Kidney capillary endothelial cell (primary cell): ENCODE measurements around the gene ZNF774.
"Not testable (repeated sequence)": the region's sequence is repeated elsewhere in the genome, so short reads cannot be mapped to it uniquely, and the experiment has no call there.

ENCODE experiments used
- DNase-seq: peaks from one replicate; pipeline ENCODE4 v3.0.0-alpha.2; 2018; ENCODE audit warnings: low spot score

ZNF774 gene

DNA sequence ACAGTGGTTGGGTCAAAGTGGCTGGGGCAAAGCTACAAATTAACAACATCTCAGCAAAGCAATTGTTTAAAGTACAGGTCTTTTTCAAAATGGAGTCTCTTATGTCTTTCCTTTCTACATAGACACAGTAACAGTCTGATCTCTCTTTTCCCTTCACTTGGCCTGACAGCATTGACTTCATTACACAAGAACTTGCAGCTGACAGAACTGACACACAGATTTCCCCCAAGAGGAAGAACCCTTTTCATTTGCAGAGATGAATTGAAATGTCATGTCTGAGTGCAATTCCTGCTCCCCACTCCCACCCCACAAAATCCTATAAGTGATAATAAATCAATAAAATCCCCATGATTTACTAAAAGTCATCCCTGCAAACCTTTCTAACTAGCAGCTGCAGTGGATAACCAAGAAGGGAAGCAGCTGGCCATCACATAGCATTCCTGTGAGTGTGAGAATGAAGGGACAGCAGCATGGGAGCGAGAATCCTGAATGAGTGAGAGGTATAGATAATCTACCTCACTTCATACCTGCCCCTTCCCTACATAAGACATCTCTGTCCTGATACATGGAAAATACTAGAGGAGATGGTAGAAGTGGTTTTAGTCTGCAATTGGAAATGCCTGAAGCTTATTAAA, 4.5 kb upstream of the ZNF774 start:
- not testable (repeated sequence) for DNase-seq

DNA sequence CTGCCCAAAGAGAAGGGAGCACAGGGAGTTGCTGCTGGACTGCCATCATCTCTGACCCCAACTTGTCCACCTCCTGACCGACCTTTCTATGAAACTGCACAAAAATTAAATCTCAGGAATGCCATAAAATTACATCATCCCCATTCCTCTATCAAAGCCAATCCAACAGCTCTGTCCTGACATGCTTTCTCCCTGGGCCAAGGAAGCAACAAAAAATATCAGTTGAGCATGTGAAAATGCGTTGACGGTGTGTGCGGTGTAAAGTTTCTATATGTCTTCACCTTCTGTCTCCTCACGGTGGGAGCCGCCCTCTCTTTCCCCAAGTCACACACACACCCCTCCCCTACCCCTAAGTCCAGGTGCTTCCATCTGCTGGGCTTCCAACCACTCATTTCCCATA, 3.6 kb upstream of the ZNF774 start:
- DNase-seq: no peak

DNA sequence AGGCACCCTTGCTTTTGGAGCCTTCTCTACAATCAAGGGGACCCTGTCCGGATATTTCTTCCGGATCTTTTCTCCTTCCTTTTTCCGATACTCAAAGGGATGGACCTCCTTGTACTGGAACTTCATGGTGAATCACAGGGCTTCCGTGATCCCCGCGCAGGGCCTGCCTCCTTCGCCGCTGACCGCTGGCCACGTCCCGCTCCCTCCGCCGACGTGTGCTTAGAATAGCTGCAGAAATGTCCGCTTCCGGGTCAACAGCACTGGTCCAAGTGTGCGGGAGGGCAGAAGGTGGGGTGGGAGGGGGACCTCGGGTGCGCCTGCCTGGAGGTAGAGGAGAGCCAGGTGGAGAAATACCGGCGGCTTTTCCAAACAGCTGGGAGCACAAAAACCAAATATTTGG, 3.0 kb upstream of the ZNF774 start:
- no peak for DNase-seq

DNA sequence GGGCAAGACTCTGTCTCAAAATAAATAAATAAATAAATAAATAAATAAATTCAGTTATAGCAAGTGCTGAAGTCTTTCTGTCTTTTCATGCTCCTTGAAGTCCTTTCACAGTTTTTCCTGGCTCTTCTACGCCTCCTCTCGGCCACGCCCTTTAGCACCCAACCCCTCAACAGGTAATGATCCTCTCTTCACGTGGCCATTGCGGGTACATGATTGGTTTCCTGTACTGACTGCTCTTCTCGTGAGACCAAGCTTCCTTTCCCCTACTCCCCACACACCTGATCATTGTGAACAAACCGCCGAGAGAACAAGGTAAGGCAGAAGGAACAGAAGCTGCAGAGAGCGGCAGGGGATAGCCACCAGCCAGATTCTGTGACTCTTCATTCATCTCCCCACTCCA, 2.3 kb upstream of the ZNF774 start:
- no peak for DNase-seq

DNA sequence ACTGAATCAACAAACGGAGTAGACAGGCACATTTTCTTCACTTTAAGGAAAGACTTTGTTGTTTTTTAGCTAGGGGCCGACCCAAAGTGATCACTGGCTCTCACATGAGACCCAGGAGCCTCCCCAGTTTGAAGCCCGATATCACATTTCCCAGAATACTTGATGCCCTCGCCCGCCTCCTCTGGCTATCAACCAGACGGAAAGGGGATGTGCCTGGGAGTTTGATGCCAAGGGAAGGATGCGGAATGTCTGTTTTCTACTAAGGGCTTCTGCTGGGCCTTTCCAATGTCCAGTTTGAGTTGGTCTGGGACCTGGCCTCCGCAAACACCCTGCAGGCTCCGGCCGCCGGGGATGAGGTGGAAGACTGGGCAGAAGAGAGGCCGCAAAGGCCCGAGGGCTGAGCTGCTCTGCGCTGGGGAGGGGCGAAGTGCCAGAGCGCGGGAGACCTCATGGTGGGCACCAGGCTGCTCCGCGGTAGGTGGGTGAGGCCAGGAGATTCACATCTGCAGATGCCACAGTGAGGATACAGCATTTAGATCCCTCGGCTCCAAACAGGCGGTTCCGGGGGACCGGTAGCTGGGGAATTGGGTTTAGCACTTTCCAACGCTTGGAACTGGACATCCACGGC, 491 bp upstream of the ZNF774 start:
- no peak for DNase-seq

DNA sequence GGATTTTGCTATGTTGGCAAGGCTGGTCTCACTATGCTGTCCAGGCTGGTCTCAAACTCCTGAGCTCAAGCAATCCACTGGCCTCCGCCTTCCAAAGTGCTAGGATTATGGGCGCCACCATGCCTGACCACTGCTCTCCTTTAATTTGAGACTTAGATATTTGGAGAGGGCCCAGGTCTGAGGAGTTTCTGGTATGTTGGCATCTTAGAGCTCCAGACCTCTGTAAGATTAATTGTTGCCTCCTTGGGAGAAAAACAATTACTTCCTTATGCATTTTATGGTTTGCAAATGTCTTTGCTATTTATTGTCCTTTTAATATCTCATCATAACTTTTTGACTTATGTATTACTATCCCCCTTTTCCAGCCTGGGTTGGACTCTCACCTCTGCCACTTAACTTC, 2.9 kb downstream of the ZNF774 start:
- DNase-seq: no peak

DNA sequence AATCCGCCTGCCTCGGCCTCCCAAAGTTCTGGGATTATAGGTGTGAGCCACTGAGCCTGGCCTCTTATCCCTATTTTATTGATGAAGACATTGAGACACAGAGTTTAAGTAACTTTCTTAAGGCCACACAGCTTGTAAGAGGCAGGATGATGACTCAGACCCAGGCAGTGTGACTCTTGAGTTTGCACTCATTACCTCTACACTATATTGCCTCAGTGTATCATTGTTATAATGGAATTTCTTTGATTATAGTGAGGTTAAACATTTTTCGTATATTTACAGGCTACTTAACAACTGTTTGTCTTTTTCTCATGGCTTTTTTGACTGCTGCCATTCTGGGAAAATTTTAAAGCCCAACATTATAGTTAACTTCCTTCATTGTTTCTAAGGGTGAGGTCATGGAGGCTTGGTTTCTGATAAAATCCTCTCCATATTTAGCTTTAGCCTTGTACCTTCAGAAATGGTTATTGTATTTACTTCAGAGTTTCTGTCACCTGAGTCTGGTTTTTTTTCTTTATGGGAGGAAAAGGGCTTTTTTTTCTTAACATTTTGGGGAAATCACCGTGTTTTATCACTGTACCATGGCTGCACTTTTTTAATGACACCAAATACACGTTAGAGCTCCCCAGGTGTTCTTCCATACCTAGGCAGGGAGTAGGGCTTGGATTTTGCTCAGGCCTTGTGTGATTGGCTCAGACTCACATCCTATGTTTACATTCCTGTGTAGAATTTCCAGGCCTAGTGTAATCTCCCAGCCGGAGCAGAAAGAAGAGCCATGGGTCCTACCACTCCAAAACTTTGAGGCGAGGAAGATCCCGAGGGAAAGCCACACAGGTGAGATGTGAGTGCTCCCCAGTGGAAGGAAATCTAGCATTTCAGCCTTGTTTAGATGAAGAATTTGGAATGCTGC, 6.3 kb downstream of the ZNF774 start:
- no peak for DNase-seq

DNA sequence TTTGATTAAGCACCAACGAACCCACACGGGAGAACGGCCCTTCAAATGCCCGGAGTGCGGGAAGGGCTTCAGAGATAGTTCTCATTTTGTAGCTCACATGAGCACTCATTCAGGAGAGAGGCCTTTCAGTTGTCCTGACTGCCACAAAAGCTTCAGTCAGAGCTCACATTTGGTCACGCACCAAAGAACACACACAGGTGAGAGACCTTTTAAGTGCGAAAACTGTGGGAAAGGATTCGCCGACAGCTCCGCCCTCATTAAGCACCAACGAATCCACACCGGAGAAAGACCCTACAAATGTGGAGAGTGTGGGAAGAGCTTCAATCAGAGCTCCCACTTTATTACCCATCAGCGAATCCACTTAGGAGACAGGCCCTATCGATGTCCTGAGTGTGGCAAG, 8.7 kb downstream of the ZNF774 start:
- no peak for DNase-seq

DNA sequence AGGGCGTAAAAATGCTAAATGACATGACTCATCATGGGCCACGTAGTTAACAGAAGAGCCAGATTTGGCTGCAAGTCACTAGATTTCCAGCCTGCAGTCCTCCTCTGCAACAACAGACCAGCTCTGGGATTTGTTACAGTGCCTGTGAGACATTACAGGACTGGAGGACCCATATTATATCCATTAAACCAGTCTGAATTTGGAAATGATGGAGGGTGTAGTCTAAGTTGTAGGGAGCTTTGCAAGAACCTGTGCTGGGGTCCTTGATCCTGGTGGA, 10.8 kb downstream of the ZNF774 start:
- DNase-seq: no peak

DNA sequence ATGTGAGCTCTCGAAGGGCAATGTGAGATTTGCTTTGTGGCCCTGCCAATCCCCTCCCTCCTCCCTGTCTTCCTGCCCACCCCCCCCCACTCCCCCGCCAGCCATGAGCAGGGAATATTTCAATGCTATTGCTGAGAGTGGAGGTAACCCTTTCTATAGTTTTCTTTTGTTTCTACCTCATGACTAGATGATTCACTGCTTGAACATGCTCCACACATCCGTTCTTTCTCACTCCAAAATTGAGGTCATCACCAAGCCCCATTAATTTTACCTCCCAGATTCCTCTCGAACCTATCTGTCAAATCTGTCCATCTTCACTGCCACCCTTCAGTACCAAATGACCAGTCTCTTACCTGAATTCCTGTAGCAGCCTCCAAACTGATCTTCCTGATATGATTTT, 12.2 kb downstream of the ZNF774 start:
- peak; percentile 82 for DNase-seq

DNA sequence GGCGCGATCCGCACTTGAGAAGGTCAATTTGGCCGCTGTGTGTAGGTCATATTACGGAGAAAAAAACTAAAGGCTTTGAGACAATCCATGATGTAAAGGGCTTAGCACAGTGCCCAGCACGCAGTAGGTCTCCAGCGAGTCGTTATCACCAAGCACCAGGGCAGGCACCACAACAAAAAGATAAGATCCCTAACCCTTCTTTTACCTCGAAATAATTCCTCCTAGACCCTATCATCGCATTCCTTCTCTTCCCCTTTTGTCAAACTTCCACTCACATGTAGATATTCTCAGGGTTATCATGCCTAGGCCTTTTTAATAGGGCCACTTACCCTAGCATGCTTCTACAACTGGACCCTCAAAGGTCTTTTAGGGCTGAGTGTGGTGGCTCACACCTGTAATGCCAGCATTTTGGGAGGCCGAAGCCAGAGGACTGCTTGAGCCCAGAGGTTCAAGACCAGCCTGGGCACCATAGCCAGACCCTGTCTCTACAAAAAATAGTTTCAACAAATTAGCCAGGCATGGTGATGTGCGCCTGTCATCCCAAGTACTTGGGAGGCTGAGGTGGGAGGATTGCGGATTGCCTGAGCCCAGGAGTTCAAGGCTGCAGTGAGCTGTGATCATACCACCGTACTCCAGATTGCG, 13.5 kb downstream of the ZNF774 start:
- no peak for DNase-seq

DNA sequence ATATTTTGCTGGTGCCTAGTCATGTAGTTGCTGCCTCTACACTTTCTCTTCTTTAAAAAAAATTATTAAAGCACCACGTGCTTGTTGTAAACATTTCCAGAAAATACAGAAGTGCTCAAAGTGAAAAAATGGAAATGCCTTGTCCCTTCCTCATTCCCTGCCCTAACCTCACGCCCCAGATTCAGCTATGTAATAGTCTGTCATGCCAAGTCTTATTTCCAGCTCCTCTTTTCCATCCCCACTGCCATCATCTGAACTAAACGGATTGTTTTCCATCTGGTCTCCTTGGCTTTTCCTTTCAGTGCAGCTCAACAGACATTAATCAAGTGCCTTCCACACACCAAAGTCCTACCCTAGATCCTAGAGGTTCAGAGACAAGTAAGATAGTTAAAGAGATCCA, 15.5 kb downstream of the ZNF774 start:
- DNase-seq: no peak

DNA sequence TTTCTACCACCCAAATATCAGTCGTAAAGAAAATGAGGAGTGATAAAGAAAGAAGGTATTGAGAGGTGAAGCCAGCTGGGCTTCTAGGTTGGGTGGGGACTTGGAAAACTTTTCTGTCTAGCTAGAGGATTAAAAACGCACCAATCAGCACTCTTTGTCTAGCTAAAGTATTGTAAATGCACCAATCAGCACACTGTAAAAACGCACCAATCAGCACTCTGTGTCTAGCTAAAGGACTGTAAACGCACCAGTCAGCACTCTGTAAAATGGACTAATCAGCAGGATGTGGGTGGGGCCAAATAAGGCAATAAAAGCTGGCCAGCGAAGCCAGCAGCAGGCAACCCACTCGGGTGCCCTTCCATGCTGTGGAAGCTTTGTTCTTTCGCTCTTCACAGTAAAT, 23.0 kb downstream of the ZNF774 start:
- DNase-seq: no peak

DNA sequence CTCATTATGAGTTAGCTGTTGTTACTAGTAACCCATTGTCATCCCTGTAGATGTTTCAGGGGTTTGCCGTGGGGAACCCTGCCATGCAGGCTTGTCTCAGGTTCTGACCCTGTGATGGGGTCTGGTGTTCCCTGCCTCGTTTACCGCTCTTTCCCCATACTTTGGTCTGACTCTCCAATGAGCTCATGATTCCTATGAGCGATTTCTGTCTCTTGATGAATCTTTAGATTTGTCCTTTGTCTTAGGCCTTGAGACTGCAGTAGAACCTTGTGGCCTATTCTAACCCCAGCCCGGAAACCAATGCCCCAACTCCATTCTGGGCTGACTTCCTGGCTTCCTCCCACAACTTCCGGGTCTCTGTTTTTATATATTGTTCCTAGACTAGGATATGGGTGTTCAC, 24.7 kb downstream of the ZNF774 start:
- peak; percentile 71 for DNase-seq

DNA sequence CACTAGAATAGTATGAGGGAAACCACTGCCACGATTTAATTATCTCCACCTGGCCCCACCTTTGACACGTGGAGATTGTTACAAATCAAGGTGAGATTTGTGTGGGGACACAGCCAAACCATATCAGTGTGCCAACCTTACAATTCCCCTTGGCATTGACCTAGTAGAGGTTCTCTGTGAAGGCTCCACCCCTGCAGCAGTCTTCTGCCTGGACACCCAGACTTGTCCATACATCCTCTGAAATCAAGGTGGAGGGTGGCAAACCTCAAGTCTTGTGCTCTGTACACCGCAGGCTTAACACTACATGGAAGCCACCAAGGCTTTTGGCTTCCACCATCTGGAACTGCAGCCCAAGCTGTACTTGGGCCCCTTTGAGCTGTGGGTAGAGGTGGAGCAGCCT, 27.2 kb downstream of the ZNF774 start:
- no peak for DNase-seq

DNA sequence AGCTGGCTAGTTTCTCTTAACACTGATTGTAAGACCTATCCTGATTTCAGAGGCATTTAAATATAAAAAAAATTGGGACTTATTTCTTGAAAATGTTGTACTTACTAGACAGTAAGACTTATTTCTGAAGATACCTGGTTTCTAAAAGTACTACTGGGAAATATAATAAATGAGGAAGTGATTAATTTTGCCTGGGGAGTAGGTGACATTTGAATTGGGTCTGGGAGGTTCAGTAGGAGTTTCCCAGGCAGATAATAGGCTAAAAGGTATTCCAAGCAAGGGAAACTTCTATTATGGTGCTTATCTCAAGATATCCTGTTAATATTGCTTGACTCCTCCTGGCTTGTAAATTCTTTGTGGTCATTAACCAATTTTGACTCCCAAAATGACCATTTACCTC, 29.4 kb downstream of the ZNF774 start:
- no peak for DNase-seq

DNA sequence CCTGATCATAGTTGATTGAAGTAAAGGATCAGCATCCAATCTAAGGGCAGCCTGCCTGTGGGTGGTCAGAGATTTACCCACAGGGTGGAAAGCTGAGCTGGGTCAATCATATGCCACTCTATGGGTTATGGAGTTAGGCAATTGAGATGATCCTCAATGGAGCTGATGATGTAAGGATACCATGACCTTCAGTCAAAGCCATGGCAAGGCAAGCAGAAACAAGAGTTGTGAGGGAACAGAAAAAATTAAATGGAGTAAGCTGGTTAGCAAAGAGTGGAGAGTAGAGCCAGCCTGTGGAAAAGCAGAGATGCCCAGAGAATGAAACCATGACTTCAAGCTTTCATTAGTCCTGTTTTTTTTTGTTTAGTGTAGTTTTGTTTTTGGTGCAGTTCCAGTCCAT, 30.2 kb downstream of the ZNF774 start:
- no peak for DNase-seq

DNA sequence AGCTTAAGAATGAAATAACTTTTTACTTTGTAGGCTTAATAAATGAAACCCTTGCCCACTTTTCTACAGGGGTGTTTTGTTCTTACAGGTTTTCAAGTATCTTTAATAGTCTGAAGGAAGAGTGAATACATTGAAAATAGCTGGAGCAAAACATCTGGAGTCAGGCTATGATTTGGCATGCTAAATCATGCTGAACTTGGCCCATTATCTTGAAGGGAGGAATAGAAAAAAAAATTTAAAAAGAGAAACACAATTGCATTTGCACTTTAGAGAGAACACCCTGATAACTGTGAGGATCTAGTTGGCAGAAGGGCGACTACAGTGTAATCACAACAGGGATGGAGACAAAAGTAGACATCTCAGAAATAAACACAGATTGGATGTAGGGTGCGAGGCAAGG, 34.1 kb downstream of the ZNF774 start:
- no peak for DNase-seq

DNA sequence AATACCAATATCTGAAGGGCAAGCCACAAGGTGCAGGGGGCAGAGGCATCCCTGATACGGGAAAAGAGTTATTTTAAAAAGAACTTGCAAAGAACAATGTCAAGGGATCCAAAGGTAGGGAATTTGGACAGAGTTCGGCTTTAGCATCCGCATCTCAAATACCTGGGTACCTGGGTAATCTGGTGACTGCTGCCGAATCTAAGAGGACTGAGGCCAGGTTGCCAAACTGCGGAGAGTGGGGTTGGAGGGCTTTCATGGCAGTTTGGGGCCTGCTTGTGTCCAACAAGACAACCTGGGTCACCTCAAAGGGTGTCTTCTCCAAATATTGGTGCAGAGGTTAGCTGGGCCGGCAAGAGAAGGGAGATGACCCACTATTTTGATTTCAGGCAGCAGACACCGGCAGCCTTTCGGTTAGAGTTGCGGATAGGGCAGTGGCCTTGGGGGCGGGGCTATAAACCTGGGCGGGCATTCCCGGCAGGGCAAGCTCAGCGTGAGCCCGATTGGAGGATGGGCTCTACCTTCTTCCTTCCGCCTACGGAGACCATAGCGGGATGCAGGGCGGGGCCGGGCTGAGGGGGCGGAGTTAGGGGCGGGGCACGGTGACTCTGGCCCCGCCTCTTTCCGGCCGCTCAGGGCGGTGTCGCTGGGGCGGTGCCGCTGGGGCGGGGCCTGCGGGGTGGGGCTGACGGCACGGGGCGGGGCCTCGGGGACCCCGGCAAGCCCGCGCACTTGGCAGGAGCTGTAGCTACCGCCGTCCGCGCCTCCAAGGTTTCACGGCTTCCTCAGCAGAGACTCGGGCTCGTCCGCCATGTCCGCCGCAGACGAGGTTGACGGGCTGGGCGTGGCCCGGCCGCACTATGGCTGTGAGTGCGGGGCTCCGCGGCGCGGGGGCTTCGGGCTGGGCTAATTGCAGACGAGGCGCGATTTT, 35.7 kb downstream of the ZNF774 start, which contains the start of gene IQGAP1:
Gene IQGAP1, plus strand, starts transcription at position 709 of the 928 bp plus-strand sequence. Its CDS starts 100 bp downstream, at position 809.
- peak; percentile 94 for DNase-seq

DNA sequence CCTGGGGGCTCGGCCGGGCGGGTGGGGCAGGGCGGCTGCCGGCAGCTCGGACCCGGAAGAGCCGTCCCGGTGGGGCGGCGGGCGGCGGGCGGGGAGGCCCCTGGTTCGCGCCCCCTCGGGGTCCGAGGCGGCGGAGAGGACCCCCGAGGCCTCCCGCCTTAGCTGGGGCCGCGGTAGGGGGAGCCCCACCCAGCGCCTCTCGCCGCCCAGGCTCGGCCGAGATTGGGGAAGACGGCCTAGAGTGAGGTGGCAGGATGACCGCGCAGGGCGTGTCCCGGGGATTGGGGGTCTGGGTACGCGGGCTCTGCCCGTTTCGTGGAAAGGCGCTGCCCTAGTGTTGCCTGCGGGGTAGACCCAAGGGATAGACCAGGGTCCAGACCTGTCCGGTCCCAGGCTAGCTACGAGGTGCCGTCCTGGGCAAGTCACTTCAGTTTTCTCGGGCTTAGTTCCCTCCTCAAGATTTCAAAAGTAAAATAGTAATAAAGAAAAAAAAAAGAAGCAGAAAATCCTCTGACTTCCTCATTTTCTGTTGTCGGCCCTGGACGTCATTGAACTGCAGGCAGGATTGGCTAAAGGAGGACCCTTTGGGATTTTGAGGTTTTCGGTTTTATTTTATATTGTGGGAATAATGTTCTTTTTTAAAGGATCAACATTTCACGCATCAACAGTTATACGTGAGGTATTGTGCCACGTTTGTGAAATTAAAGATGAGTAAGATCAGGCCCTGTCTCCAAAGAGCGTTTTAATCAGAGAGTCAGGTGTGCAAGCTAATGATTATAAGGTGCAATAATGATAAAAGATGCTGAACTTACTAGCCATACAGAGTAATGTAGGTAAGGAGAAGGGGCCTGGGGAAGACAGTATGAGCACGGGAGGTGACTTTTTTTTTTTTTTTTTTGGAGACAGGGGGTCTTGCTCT, 36.6 kb downstream of the ZNF774 start:
- DNase-seq: no peak

DNA sequence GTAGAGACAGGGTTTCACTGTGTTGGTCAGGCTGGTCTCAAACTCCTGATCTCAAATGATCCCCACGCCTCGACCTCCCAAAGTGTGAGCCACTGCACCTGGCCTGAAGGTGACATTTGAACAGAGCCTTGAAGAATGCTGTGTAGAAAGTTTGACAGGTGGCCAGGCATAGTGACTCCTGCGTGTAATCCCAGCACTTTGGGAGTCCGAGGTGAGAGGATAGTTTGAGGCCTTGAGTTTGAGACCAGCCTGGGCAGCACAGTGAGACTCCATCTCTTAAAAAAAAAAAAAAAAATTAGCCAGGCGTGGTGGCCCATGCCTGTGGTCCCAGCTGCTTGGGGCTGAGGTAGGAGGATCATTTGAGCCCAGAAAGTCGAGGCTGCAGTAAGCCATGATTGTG, 37.4 kb downstream of the ZNF774 start:
- no peak for DNase-seq
